Large intestine (tissue), 3 donors: ENCODE data around the gene NECAB2. TPM values are rescaled to one million over a fixed set of nuclear protein-coding genes. Genes with fewer than 3 reads are reported as not detected.

Experiments used
- DNase-seq, 2 donors: peaks; one replicate each; pipeline versions ENCODE4 v3.0.0 to v3.0.0-alpha.2; 2013
- H3K27ac ChIP-seq: one replicate; pipeline ENCODE4 v1.5.1; 2013; ENCODE audit warnings: low read length
- H3K27me3 ChIP-seq: 2 replicates; pipeline ENCODE4 v1.6.1; 2013; ENCODE audit warnings: low read length; ENCODE audit not compliant: control insufficient read depth, insufficient read depth
- H3K36me3 ChIP-seq: 2 replicates; pipeline ENCODE4 v1.6.1; 2013; ENCODE audit warnings: low read length; ENCODE audit not compliant: control insufficient read depth, insufficient read depth
- H3K4me1 ChIP-seq: one replicate; pipeline ENCODE4 v1.6.1; 2013; ENCODE audit warnings: low read length; ENCODE audit not compliant: control insufficient read depth, insufficient read depth
- H3K4me3 ChIP-seq: one replicate; pipeline ENCODE4 v1.5.1; 2013; ENCODE audit warnings: low read length
- H3K9me3 ChIP-seq: one replicate; pipeline ENCODE4 v1.6.1; 2013; ENCODE audit warnings: mild to moderate bottlenecking, low read depth, low read length, moderate library complexity; ENCODE audit not compliant: control insufficient read depth
- WGBS: methylation state at CpG from one replicate; pipeline ENCODE4 v1.1.5; 2013; ENCODE audit warnings: low lambda C conversion rate; ENCODE audit not compliant: insufficient coverage; 5-methylcytosine and 5-hydroxymethylcytosine counted together
- polyA plus RNA-seq: library from polyadenylated mRNA; unstranded; fragments of 120-200 nt; gene quantifications from one replicate; pipeline ENCODE4 v1.2.1, GENCODE V29; 2013

NECAB2 gene
- polyA plus RNA-seq, 1 donor: 6.6 TPM

- DNase-seq: no peak
- H3K36me3 ChIP-seq: no peaks in the 10 kb centered on the region
- H3K4me1 ChIP-seq: peaks cover 7% of the 10 kb centered on the region
- no peak overlapping the region for H3K27ac ChIP-seq
- H3K4me3 ChIP-seq: no peak overlapping the region
- no CpG with 5 or more reads among the region's 17 CpGs for WGBS
- no peaks in the 10 kb centered on the region for H3K27me3 ChIP-seq
- no peaks in the 10 kb centered on the region for H3K9me3 ChIP-seq
These were observed 38.1 kb upstream of the NECAB2 start for GRCh38 chr16:83929811-83930555.

GRCh38 chr16:83930730-83931500 is 37.1 kb upstream of the NECAB2 start:
- peaks cover 7% of the 10 kb centered on the region for H3K4me1 ChIP-seq
- no peak overlapping the region for H3K4me3 ChIP-seq
- H3K9me3 ChIP-seq: no peaks in the 10 kb centered on the region
- DNase-seq: no peak
- H3K27ac ChIP-seq: no peak overlapping the region
- no peaks in the 10 kb centered on the region for H3K36me3 ChIP-seq
- WGBS: no CpG with 5 or more reads among the region's 22 CpGs
- no peaks in the 10 kb centered on the region for H3K27me3 ChIP-seq

GRCh38 chr16:83931556-83931955 is 36.5 kb upstream of the NECAB2 start:
- Histone ChIP-seq H3K27me3 (no peaks in the 10 kb centered on the region), H3K9me3 (no peaks in the 10 kb centered on the region), H3K4me1 (peaks cover 6% of the 10 kb centered on the region), H3K27ac (no peak overlapping the region), H3K4me3 (no peak overlapping the region), H3K36me3 (no peaks in the 10 kb centered on the region)
- no peak for DNase-seq
- no CpG with 5 or more reads among the region's 17 CpGs for WGBS

- no peak overlapping the region for H3K27ac ChIP-seq
- H3K4me1 ChIP-seq: peaks cover under 1% of the 10 kb centered on the region
- no peaks in the 10 kb centered on the region for H3K9me3 ChIP-seq
- H3K4me3 ChIP-seq: no peak overlapping the region
- no CpG with 5 or more reads among the region's 11 CpGs for WGBS
- no peak for DNase-seq
- H3K27me3 ChIP-seq: no peaks in the 10 kb centered on the region
- H3K36me3 ChIP-seq: no peaks in the 10 kb centered on the region
These were observed 35.7 kb upstream of the NECAB2 start for GRCh38 chr16:83932304-83932703.

GRCh38 chr16:83932955-83933673 is 34.9 kb upstream of the NECAB2 start:
- no peaks in the 10 kb centered on the region for H3K9me3 ChIP-seq
- no peaks in the 10 kb centered on the region for H3K36me3 ChIP-seq
- H3K4me1 ChIP-seq: no peaks in the 10 kb centered on the region
- H3K4me3 ChIP-seq: no peak overlapping the region
- WGBS: no CpG with 5 or more reads among the region's 25 CpGs
- no peak overlapping the region for H3K27ac ChIP-seq
- DNase-seq: no peak
- H3K27me3 ChIP-seq: no peaks in the 10 kb centered on the region

GRCh38 chr16:83933885-83934683 is 34.0 kb upstream of the NECAB2 start:
- DNase-seq: no peak
- Histone ChIP-seq H3K36me3 (no peaks in the 10 kb centered on the region), H3K4me1 (no peaks in the 10 kb centered on the region), H3K4me3 (no peak overlapping the region), H3K27ac (no peak overlapping the region), H3K9me3 (no peaks in the 10 kb centered on the region), H3K27me3 (no peaks in the 10 kb centered on the region)
- no CpG with 5 or more reads among the region's 28 CpGs for WGBS

- no peaks in the 10 kb centered on the region for H3K36me3 ChIP-seq
- H3K27ac ChIP-seq: no peak overlapping the region
- no peaks in the 10 kb centered on the region for H3K27me3 ChIP-seq
- H3K4me3 ChIP-seq: no peak overlapping the region
- H3K9me3 ChIP-seq: no peaks in the 10 kb centered on the region
- no peak for DNase-seq
- no peaks in the 10 kb centered on the region for H3K4me1 ChIP-seq
- WGBS: no CpG with 5 or more reads among the region's 12 CpGs
These were observed 33.4 kb upstream of the NECAB2 start for GRCh38 chr16:83934684-83934977.

GRCh38 chr16:83935005-83935857 is 32.8 kb upstream of the NECAB2 start:
- Histone ChIP-seq H3K36me3 (no peaks in the 10 kb centered on the region), H3K27ac (no peak overlapping the region), H3K4me3 (no peak overlapping the region), H3K9me3 (no peaks in the 10 kb centered on the region), H3K4me1 (no peaks in the 10 kb centered on the region), H3K27me3 (no peaks in the 10 kb centered on the region)
- no CpG with 5 or more reads among the region's 30 CpGs for WGBS
- DNase-seq: no peak

- no CpG with 5 or more reads among the region's 10 CpGs for WGBS
- Histone ChIP-seq H3K27me3 (no peaks in the 10 kb centered on the region), H3K4me3 (no peak overlapping the region), H3K36me3 (no peaks in the 10 kb centered on the region), H3K4me1 (no peaks in the 10 kb centered on the region), H3K27ac (no peak overlapping the region), H3K9me3 (no peaks in the 10 kb centered on the region)
- DNase-seq: no peak
These were observed 32.2 kb upstream of the NECAB2 start for GRCh38 chr16:83935858-83936255.
